GM19455 (cell line): Measurements from ENCODE around the gene ADAMTS12.

Experiments
- ATAC-seq: cut with Tn5 transposase; IDR thresholded peaks from one replicate; pipeline ENCODE4 v1.9.1; 2021; ENCODE audit not compliant: unreplicated experiment

ADAMTS12 gene

GRCh38 chr5:33720176-33720575 lies 171.6 kb downstream of the ADAMTS12 start:
- ATAC-seq: no peak

DNA sequence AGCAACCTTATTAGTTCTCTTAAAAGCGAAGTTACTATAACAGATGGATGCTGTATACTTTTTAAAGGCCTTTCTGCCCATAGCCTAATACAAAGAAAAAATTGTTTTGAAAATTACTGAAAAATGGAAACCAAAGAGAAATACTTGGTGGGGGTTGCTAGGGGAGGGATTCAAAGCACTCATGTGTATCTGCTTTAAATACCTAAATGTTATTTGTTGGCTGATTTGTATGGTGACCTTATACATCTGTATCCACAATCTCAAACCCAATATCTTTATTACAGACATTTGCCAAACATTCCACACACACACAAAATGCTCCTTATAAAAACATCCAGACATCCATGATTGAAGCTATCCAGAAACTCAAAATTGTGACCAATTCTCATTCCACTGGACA lies 172.0 kb downstream of the ADAMTS12 start:
- no peak for ATAC-seq

GRCh38 chr5:33715661-33716060 lies 176.1 kb downstream of the ADAMTS12 start:
- ATAC-seq: no peak

GRCh38 chr5:33713136-33713765 lies 178.5 kb downstream of the ADAMTS12 start:
- peak; percentile 72 for ATAC-seq

- no peak for ATAC-seq
Measured at GRCh38 chr5:33712664-33713063, 179.1 kb downstream of the ADAMTS12 start.

- ATAC-seq: no peak
Measured at GRCh38 chr5:33711094-33711679, 180.6 kb downstream of the ADAMTS12 start.

DNA sequence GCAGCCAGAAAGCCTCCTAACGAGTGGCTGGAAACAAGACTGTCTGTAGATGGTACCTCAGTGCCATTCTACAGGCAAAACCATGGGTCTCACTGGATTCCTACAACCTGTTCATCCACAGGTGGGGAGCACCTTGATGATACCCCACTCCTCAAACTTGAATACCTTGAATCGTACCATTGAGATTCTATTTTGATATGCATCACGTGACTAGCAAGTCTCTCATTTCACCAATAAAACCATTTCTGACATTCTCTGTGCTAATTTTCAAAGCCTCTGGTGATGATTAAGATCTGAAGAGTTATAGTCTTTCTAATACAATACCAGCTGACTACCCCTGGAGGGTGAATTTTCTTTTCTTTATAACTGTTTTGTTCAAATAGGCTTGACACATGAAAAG lies 188.9 kb downstream of the ADAMTS12 start:
- ATAC-seq: no peak

DNA sequence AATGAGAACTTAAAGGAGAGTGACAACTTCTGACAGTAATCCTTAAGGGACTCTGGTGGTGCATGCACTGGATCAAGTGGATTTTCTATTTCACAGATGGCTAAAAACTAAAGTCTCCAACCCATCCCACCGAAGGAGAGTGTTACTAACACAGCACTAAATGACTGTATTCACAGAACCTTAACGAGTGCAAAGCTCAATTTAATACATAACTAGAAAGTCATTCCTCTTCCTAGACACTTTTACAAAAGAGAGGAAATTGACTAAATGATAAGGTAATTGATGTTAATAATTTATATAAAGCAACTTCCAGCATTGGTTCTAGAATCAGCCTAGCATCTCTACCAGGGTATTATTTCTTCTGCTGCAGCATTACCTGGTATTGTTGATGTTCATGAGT lies 189.8 kb downstream of the ADAMTS12 start:
- no peak for ATAC-seq

DNA sequence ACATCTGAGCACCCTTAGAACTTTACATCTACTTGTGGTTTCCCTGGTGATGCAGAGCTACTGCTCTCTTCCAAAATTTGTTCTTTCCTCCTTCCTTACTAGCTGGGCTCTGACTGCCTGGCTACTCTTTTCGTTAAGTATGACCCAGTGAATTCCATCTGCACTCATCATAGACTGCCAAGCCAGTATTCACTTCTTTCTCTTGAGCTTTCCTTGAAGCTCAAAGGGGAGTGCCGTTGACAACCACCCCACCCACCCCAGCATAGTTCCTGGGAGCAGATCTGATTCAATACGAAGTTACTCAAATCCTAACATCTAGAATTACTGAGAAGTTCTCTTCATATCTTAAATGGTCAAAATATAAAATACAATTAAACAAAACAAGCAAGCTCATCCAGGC lies 190.5 kb downstream of the ADAMTS12 start:
- ATAC-seq: no peak

- no peak for ATAC-seq
Measured at GRCh38 chr5:33696411-33696810, 195.4 kb downstream of the ADAMTS12 start.

- no peak for ATAC-seq
Measured at GRCh38 chr5:33692980-33693379, 198.8 kb downstream of the ADAMTS12 start.

GRCh38 chr5:33691856-33692255 lies 199.9 kb downstream of the ADAMTS12 start:
- ATAC-seq: no peak

GRCh38 chr5:33690374-33691135 lies 201.2 kb downstream of the ADAMTS12 start:
- no peak for ATAC-seq

GRCh38 chr5:33688526-33688925 lies 203.3 kb downstream of the ADAMTS12 start:
- ATAC-seq: no peak

- no peak for ATAC-seq
Measured at GRCh38 chr5:33688066-33688465, 203.7 kb downstream of the ADAMTS12 start.

DNA sequence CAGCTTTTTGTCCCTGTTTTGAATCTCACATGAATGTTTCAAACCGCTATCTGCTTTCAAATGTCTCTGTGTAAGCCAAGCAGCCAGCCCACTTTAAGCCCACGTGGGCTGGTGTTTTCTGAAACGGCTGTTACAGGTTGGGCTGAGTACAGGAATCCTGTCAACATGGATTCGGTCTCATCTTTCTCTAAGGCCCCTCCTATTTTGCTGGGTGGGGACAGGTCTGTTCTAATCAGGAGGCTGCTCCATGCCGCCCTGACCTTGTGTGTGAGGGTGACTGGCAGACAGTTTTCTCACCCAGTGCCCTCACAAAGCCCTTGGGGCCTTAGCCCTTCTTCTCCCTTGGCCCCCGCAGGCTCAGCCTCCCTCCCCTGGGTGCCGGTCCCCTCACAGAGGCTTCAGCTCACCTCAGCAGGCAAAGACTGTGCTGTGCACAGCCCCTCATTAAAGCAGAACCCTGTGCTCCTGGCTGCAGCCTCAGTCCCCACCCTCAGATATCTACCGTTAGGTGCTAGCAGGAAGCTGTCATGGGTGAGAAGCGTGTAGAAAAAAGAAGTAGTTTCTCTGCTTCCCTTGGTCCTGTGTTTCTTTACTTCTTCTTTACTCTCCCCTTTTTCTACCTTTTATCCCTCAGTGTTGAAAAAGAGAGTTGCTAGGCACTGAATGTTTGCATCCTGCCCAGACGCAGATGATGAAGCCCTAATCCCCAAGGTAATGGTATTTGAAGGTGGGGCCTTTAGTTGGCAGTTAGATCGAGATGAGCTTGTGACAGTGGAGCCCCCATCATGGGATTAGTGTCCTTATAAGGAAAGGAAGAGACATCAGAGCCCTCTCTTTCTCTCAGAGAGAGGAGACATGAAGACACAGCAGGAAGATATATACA lies 205.7 kb downstream of the ADAMTS12 start:
- no peak for ATAC-seq

- no peak for ATAC-seq
Measured at GRCh38 chr5:33684496-33685159, 207.2 kb downstream of the ADAMTS12 start.

DNA sequence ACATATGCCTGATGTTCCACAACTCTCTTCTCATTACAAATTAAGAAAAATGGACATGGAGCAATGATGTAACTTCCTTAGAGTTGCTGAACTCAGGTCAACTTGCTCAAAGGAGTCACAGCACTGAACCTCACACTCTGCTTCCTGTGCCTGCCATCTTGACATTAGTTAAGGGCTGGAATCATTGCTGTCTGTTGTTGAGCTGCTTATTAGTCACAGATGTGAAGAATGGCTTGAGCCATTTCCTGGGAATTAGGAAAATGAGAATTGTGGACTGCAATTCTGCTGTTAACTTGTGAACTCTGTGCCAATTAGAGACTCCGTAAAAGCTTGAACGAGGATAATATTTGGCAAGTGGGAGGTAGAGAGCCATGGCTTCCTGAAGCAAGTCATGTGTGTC lies 212.0 kb downstream of the ADAMTS12 start:
- no peak for ATAC-seq

DNA sequence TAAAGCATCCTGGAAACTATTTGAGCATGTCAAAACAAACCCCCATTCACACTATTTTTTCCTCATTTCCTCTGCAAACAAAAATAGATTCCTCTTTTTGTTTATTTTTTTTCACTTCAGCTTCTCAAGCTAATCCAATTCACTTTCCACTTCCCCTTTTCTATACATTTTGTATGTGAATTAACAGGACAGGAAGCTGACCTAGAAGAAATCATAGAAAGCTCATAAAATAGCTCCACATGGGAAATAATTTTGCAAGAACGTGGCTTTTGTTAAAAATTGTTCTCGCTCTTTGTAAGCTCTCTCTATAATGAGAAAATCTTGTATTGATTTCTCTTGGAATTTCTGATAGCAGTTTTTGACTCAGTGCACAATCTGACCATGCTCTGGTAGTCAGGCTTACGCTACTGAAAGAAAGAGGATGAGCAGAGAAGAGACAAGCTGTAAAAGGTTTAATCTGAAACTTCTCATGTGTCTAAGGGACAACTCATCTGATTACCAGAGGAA lies 215.8 kb downstream of the ADAMTS12 start:
- peak; percentile 77 for ATAC-seq

DNA sequence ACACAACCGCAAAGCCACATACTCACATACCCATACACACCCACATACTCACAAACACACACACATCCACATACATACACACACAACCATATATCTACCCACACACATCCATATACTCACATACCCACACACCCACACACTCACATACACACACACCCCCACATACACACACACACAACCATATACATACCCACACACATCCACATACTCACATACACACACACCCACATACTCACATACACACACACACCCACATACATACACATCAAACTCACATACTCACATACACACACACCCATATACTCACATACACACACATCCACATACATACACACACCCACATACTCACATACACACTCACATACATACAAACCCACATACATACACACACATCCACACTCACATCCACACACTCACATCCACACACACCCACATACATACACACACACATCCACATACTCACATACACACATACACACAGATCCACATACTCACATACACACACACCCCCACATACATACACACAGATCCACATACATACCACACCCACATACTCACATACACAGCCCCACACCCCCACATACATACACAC lies 220.0 kb downstream of the ADAMTS12 start:
- ATAC-seq: no peak
